Smooth muscle cell of the umbilical artery (primary cell): Measurements from ENCODE around the gene OR56B1. TPM values are rescaled to one million over a fixed set of nuclear protein-coding genes. Genes with fewer than 3 reads are reported as not detected.

Experiments used
- total RNA-seq: library from RNA; depleted of rRNA; stranded (reverse); fragments of >200 nt; gene quantifications from 2 replicates; pipeline ENCODE4 v1.2.3, GENCODE V29; 2014

The OR56B1 gene, protein sequence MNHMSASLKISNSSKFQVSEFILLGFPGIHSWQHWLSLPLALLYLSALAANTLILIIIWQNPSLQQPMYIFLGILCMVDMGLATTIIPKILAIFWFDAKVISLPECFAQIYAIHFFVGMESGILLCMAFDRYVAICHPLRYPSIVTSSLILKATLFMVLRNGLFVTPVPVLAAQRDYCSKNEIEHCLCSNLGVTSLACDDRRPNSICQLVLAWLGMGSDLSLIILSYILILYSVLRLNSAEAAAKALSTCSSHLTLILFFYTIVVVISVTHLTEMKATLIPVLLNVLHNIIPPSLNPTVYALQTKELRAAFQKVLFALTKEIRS
- not detected in 2 replicates for total RNA-seq

DNA sequence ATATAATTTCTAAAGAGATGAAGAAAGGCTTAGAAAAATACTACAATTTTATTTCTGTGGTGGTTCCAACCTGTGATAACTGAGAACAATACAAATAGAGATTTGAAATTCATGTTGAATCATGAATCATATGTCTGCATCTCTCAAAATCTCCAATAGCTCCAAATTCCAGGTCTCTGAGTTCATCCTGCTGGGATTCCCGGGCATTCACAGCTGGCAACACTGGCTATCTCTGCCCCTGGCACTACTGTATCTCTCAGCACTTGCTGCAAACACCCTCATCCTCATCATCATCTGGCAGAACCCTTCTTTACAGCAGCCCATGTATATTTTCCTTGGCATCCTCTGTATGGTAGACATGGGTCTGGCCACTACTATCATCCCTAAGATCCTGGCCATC is at the start of gene OR56B1:
TSS of gene OR56B1 (plus strand) at position 53 of the 400 bp plus-strand sequence. CDS start at position 122, 69 bp downstream.

DNA sequence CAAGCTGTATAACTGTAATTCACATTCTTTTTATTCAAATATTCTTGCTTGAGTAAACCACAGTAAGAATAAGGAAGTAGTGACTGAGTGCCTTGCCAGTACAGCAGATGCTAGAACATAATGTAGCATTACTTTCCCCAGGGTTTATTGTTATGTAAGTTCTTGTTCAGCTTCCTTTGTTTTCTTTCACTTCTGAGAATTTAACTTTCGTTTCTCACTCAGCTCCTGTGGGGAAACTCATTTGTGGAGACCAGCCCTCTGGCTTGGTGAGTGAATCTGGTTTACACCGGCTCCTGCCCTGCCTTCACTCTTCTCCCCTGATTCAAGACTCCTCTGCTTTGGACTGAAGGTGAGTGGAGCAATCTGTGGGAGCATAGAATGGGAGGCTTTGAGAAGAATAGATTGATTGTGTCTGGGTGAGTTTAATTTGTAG is 46.7 kb upstream of the OR56B1 start, which contains the start of gene TRIM22:
TSS of gene TRIM22 (plus strand) at position 240 of the 433 bp plus-strand sequence. CDS start 6,443 bp downstream, outside the sequence.

DNA sequence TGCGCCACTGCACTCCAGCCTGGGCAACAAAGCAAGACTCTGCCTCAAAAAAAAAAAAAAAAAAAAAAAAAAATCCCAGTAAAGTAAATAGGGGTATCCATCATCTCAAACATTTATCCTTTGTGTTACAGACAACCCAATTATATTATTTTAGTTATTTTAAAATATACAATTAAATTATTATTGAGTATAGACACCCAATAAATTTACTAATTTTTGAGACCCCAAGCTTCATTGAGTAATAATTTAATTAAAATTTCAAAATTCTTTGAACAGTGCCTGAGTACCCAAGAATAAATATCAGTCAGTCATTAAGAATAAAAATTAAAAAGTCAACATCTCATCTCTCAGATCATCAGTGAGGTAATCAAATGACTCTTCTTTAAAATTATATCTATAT is 17.7 kb downstream of the OR56B1 start, which contains the start of gene OR52N4:
TSS of gene OR52N4 (plus strand) at position 301 of the 400 bp plus-strand sequence. CDS start 498 bp downstream, outside the sequence.

DNA sequence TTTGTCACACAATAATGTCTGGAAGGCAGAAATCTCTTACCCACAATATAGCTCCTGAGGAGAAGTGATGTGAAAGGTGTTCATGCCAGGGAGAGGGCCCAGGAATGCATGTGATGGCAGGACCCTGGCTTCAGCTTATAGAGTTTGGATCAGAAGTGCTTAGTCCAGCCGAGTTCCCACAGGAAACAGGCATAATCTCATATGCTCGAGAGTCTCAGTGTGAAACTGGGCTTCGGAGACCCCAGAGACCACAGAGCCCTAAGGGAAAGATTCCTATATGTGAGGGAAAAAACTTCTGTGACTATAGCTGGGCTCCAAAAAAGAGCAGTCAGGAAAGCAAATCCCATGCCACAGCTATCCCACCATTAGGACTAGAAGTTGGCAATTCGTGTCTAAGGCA is 47.0 kb downstream of the OR56B1 start, which contains the start of gene OR52N5:
TSS of gene OR52N5 (minus strand) at position 101 of the 400 bp plus-strand sequence. CDS start 4,721 bp downstream, outside the sequence.

Other genes starting within 250 kb of the OR56B1 start
- not detected in 2 replicates for gene OR52D1, start 247.8 kb upstream of the OR56B1 start, total RNA-seq
- 0.14 TPM in 1 of 2 replicates, not detected in the other for gene UBQLN3, start 226.5 kb upstream of the OR56B1 start, total RNA-seq
- gene UBQLNL, start 219.7 kb upstream of the OR56B1 start, total RNA-seq = 0.05 and 0.30 TPM in 2 replicates
- gene OR52H1, start 187.9 kb upstream of the OR56B1 start, total RNA-seq = 0.30 and 0.42 TPM in 2 replicates
- not detected in 2 replicates for gene OR52B6, start 155.6 kb upstream of the OR56B1 start, total RNA-seq
- gene TRIM6, start 139.8 kb upstream of the OR56B1 start, total RNA-seq = 4.8 and 8.7 TPM in 2 replicates
- gene TRIM34, start 111.4 kb upstream of the OR56B1 start, total RNA-seq = 10.7 and 16.7 TPM in 2 replicates
- 39.2 and 54.7 TPM in 2 replicates for gene TRIM5, start 51.4 kb upstream of the OR56B1 start, total RNA-seq
- gene TRIM22, start 46.7 kb upstream of the OR56B1 start, total RNA-seq = 134 and 153 TPM in 2 replicates
- not detected in 2 replicates for gene OR52N4, start 17.8 kb downstream of the OR56B1 start, total RNA-seq
- not detected in 2 replicates for gene OR52N5, start 46.9 kb downstream of the OR56B1 start, total RNA-seq
- gene OR52N1, start 54.8 kb downstream of the OR56B1 start, total RNA-seq = 0.09 TPM in 1 of 2 replicates, not detected in the other
- not detected in 2 replicates for gene OR52N2, start 72.5 kb downstream of the OR56B1 start, total RNA-seq
- gene OR52E6, start 105.4 kb downstream of the OR56B1 start, total RNA-seq = not detected in 2 replicates
- gene OR52E8, start 121.2 kb downstream of the OR56B1 start, total RNA-seq = not detected in 2 replicates
- gene OR52E4, start 144.2 kb downstream of the OR56B1 start, total RNA-seq = not detected in 2 replicates
- not detected in 2 replicates for gene OR52E5, start 156.8 kb downstream of the OR56B1 start, total RNA-seq
- not detected in 2 replicates for gene OR56A3, start 205.8 kb downstream of the OR56B1 start, total RNA-seq
- gene OR56A5, start 232.0 kb downstream of the OR56B1 start, total RNA-seq = not detected in 2 replicates